NB4 (cell line): ENCODE data around the gene SENP1.
"Not testable (repeated sequence)": the region's sequence is repeated elsewhere in the genome, so short reads cannot be mapped to it uniquely, and the experiment has no call there.

Experiments used
- DNase-seq: peaks from one replicate; pipeline ENCODE4 v3.0.0; 2010; ENCODE audit warnings: low read depth
- H3K4me3 ChIP-seq: one replicate; pipeline ENCODE4 v1.5.1; 2011; ENCODE audit warnings: mild to moderate bottlenecking, low read depth, low read length, moderate library complexity
- MYC ChIP-seq: IDR thresholded peaks from 2 replicates; pipeline ENCODE4 v1.6.1; 2011; ENCODE audit warnings: low read depth, low read length
- POLR2A ChIP-seq: IDR thresholded peaks from 2 replicates; pipeline ENCODE4 v1.6.1; 2011; ENCODE audit warnings: mild to moderate bottlenecking; ENCODE audit not compliant: insufficient read length; ENCODE audit errors: extremely low read depth
- TF ChIP-seq, protein P1 (sequence below): IDR thresholded peaks from 2 replicates; pipeline ENCODE4 v1.6.1; 2011; ENCODE audit warnings: low read depth, low read length
- TF ChIP-seq, protein P2 (sequence below): IDR thresholded peaks from one replicate; pipeline ENCODE4 v1.5.1; 2012; ENCODE audit warnings: low read depth, low read length

The SENP1 gene

DNA sequence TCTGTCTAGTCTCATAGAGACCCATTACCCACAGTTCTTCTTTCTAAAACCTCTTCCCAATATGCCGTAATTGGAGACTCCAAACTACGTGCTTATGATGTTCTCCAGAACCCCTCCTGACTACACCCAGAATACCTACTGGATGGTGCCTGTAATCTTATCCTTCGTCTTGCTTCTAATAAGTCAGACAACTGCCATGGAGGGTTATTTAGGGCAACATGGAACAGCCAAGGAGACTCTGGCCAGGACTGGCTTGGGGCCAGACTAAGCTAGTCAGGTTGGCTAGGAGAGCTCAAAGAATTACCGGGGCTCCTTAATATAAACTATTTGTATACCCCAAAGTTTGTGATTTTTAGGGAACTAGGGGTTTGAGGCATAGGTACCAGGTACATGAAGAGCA is 20.1 kb upstream of the SENP1 start:
- TF ChIP-seq, protein P1, sequence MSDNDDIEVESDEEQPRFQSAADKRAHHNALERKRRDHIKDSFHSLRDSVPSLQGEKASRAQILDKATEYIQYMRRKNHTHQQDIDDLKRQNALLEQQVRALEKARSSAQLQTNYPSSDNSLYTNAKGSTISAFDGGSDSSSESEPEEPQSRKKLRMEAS: no peak
- no peak for TF ChIP-seq POLR2A
- no peak for TF ChIP-seq MYC
- TF ChIP-seq, protein P2, sequence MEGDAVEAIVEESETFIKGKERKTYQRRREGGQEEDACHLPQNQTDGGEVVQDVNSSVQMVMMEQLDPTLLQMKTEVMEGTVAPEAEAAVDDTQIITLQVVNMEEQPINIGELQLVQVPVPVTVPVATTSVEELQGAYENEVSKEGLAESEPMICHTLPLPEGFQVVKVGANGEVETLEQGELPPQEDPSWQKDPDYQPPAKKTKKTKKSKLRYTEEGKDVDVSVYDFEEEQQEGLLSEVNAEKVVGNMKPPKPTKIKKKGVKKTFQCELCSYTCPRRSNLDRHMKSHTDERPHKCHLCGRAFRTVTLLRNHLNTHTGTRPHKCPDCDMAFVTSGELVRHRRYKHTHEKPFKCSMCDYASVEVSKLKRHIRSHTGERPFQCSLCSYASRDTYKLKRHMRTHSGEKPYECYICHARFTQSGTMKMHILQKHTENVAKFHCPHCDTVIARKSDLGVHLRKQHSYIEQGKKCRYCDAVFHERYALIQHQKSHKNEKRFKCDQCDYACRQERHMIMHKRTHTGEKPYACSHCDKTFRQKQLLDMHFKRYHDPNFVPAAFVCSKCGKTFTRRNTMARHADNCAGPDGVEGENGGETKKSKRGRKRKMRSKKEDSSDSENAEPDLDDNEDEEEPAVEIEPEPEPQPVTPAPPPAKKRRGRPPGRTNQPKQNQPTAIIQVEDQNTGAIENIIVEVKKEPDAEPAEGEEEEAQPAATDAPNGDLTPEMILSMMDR: no peak
- DNase-seq: no peak
- H3K4me3 ChIP-seq: no peak overlapping the region

DNA sequence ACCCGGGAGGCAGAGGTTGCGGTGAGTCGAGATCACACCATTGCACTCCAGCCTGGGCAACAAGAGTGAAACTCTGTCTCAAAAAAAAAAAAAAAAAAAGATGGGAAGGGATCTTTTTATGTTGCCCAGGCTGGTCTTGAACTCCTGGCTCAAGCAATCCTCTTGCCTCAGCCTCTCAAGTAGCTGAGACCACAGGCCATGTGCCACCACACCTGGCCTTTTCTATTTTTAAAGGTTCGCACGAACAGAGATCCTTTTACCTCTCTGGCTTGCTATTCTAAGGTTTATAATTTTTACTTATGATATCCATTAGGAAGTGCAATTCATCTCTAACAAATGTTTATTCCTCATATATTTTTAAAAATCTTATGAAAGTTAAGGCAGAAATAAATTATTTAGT is 19.7 kb upstream of the SENP1 start:
- H3K4me3 ChIP-seq, DNase-seq: not testable (repeated sequence)

DNA sequence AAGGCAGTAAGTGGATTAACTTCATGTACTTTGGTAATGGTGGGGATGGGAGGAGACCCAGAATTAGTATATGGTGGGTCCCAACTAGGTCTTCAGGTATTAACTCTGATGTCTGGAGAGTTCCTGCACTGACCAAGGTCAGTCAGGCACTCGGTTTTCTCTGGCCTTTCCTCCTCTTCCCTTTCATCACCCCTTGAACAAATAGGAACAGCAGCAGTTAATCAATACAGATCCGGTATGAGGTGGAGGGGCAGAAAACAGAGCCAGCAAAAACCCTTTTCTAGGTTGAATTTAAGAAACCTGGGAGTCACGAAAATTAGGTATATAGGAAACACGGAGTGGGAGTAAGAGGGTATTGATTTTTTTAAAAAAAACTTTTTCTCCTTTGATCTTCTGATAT is 17.3 kb upstream of the SENP1 start:
- H3K4me3 ChIP-seq: no peak overlapping the region
- DNase-seq: no peak
- TF ChIP-seq, protein P1: no peak
- no peak for TF ChIP-seq POLR2A
- TF ChIP-seq, protein P2: no peak
- TF ChIP-seq MYC: no peak

DNA sequence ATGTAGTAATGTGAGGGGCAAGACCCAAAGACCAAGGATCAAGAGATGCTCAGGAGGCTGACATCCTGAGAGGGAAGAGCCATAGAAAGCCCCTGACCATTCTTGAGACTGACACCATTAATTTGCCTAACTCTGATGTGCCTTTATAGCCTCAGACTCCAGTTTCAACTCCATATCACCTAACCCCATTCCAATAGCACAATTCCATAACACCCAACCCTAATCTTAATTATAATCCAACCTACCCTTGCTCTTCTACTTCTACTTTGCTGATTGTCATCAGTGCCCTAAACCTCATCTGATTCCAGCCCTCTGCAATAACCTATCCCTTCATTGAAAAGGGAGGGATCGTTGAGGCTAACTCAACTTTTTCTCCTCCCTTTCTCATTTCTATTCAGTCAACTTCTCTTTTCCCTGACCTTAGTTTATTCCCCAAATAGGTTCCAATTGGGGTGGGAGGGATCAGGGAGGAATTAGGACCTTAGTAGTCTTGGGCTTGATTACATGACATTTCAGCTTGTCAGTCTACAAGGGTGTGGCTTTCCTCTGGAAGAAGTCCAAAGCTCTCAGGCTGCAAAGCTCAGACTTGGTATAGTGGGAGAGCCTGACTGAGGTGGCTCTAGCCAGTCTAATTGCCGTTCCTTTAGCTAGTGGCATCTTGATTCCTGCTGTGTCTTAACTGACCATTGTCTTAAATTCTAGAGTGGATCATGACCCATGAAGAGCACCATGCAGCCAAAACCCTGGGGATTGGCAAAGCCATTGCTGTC is 16.4 kb upstream of the SENP1 start:
- H3K4me3 ChIP-seq: no peak overlapping the region
- TF ChIP-seq, protein P2: no peak
- TF ChIP-seq, protein P1: no peak
- TF ChIP-seq MYC: no peak
- no peak for TF ChIP-seq POLR2A
- DNase-seq: no peak

DNA sequence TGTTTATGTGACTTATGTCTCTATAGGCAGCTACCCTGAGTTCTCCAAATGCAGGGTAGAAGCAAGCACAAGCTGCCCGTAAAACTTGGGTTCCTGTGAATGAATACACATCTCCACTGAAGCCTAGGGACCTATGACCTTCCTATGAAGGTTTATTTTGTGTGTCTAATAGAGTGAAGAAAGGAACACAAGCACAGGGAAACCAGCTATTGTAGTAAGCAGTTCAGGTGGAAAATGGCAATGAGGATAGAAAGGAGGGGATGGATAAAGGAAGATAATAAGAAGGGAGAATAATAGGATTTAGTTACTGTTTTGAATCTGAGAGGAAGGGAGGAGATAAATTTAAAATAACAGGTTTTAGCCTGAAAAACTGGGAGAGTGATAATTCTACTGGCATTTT is 15.6 kb upstream of the SENP1 start:
- no peak overlapping the region for H3K4me3 ChIP-seq
- DNase-seq: no peak
- TF ChIP-seq MYC: no peak
- no peak for TF ChIP-seq POLR2A
- TF ChIP-seq, protein P2: no peak
- TF ChIP-seq, protein P1: no peak

DNA sequence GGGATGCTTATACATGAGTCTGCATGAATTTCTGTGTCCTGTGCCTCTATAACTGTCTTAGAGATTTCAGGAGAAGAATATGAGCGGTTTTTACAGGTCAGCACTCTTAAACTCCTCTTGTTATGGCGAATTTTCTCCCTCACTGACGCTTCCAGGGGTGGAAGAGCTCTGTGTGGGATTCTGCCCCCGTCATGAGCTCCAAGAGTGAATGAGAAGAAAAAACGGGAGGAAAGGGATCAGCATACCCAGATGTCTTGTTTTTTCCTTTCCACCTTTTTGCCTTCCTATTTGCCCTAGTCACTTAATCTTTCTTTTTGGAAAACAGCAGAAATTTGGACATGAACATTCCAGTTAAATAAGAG is 13.9 kb upstream of the SENP1 start:
- no peak for DNase-seq
- peak overlapping the region; percentile 61 for H3K4me3 ChIP-seq
- TF ChIP-seq POLR2A (no peak), MYC (no peak)
- TF ChIP-seq, protein P2: no peak
- TF ChIP-seq, protein P1: no peak
